ENCODE results near the gene CYP4Z1.
"Not testable (repeated sequence)": the region's sequence is repeated elsewhere in the genome, so short reads cannot be mapped to it uniquely, and the experiment has no call there.

Gene CYP4Z1

GRCh38 chr1:47128854-47129253, 61.8 kb downstream of the CYP4Z1 start:
- not testable (repeated sequence) for DNase-seq

GRCh38 chr1:47129489-47130230, 62.6 kb downstream of the CYP4Z1 start:
- DNase-seq = not testable (repeated sequence)

GRCh38 chr1:47132665-47133064, 65.6 kb downstream of the CYP4Z1 start:
- not testable (repeated sequence) for DNase-seq

- no peak for DNase-seq
Observed at GRCh38 chr1:47137198-47137597, 70.2 kb downstream of the CYP4Z1 start, which contains the start of gene CYP4A22. Gene CYP4A22, plus strand, starts transcription at chr1:47137441. Its CDS starts 45 bp downstream, at chr1:47137486.

- no peak for DNase-seq
Observed at GRCh38 chr1:47137925-47138615, 71.0 kb downstream of the CYP4Z1 start.

- not testable (repeated sequence) for DNase-seq
Observed at GRCh38 chr1:47140358-47140757, 73.3 kb downstream of the CYP4Z1 start.

- DNase-seq = not testable (repeated sequence)
Observed at GRCh38 chr1:47143654-47144053, 76.6 kb downstream of the CYP4Z1 start.

GRCh38 chr1:47146495-47146894, 79.5 kb downstream of the CYP4Z1 start:
- DNase-seq = not testable (repeated sequence)

- DNase-seq = no peak
Observed at GRCh38 chr1:47147047-47147785, 80.2 kb downstream of the CYP4Z1 start.

GRCh38 chr1:47149162-47149561, 82.1 kb downstream of the CYP4Z1 start:
- not testable (repeated sequence) for DNase-seq

- not testable (repeated sequence) for DNase-seq
Observed at GRCh38 chr1:47156457-47156856, 89.4 kb downstream of the CYP4Z1 start.

GRCh38 chr1:47157957-47158356, 90.9 kb downstream of the CYP4Z1 start:
- not testable (repeated sequence) for DNase-seq

GRCh38 chr1:47160716-47161115, 93.7 kb downstream of the CYP4Z1 start:
- no peak for DNase-seq

GRCh38 chr1:47161298-47162040, 94.4 kb downstream of the CYP4Z1 start:
- DNase-seq = no peak

- DNase-seq = no peak
Observed at GRCh38 chr1:47164552-47164951, 97.5 kb downstream of the CYP4Z1 start.
